ENCODE results near the gene YIPF3. TPM values are rescaled to one million over a fixed set of nuclear protein-coding genes. Genes with fewer than 3 reads are reported as not detected.
"Not testable (repeated sequence)": the region's sequence is repeated elsewhere in the genome, so short reads cannot be mapped to it uniquely, and the experiment has no call there.

The YIPF3 gene
- total RNA-seq (2014; rRNA removed) (89.7 and 93.9 TPM in 2 replicates), Bru-seq, nascent RNA (percentile 93 among the genes with signal in this experiment), BruChase-seq, experiment 1, labeled RNA remaining after a 6-hour chase (percentile 93 among the genes with signal in this experiment), BruChase-seq, experiment 2, labeled RNA remaining after a 2-hour chase (percentile 94 among the genes with signal in this experiment)
- long read RNA-seq, transcript YIPF3-202 (9 exons, 1,576 nt): major isoform, 230 of 288 reads
- long read RNA-seq, transcript YIPF3-211 (3 exons, 652 nt): minor isoform, 5 of 288 reads
- long read RNA-seq, partial matches to known transcripts: 16 of 288 reads
- long read RNA-seq, other reads (novel, unspliced or antisense): 34 of 288 reads

DNA sequence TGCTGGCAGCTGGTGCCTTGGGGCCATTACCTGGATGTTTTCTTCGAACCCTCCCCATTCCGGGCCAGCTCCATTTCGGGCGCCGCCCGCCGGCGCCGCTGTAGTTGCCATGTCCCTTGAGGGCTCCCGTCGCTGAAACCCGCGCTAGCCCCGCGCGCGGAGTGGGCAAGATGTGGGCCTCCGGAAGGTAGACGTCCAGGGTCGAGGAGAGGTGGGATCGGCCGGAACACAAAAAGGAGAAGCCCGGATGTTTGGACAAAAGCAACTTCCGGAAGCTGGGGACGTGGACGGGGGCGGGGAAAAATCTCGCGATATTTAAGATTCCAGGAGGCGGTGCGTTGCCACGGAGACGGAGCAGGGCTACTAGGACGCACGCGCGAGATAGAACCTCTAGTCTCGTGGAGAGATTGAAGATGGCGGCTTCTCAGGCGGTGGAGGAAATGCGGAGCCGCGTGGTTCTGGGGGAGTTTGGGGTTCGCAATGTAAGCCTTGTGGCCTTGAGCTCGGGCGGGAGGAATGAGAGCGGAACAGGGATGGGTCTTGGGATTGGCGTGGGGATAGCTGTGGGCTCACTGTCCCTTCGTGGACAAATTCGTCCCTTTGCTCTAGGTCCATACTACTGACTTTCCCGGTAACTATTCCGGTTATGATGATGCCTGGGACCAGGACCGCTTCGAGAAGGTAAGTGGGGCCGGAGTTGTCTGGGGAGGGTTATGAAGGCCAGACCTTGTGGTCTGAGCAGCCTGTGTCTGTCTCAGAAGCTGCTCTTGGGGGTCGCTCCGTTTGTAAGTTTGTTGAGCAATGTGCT lies at the start of gene YIPF3, which contains the start of gene POLR1C:
TSS of gene YIPF3 (minus strand) at position 230 of the 808 bp plus-strand sequence. CDS start at position 111, 119 bp downstream.
TSS of gene POLR1C (plus strand) at position 393 of the 808 bp plus-strand sequence. CDS start at position 414, 21 bp downstream.
- H3F3A ChIP-seq (ENCODE audit: low read length, unreplicated experiment): no peaks in the 10 kb centered on the region
- H3K27ac ChIP-seq (ENCODE audit: low read length): peak within 1 kb of the TSS; percentile 51
- no peaks in the 10 kb centered on the region for H3K27me3 ChIP-seq (ENCODE audit: low read length)
- no peaks in the 10 kb centered on the region for H3K9me3 ChIP-seq (ENCODE audit: low read length)
- ChIA-PET CTCF (interaction anchor here (0.6 kb wide), 1 partner anchor 147 kb away, joined by 3 read pairs; the partner anchor contains the start of gene ZNF318), POLR2A (ENCODE audit: unreplicated experiment) (no interaction called here)
- peaks cover 22% of the 10 kb centered on the region for H4K20me1 ChIP-seq (ENCODE audit: low read length)
- H2AFZ ChIP-seq (ENCODE audit: low read length): peak within 1 kb of the TSS; percentile 74
- DNase-seq: peak; percentile 99
- peaks cover 40% of the 10 kb centered on the region for H3K36me3 ChIP-seq (ENCODE audit: low read depth, low read length)
- H3K4me2 ChIP-seq (ENCODE audit: low read length): peak within 1 kb of the TSS; percentile 91
- BruUV-seq (replicated peaks): TSS peak; percentile 73
- peak within 1 kb of the TSS; percentile 98 for H3K4me3 ChIP-seq (ENCODE audit: low read length)
- no peaks in the 10 kb centered on the region for H3K9me2 ChIP-seq (replicated peaks; ENCODE audit: low read length)
- ATAC-seq: peak; percentile 90
- intact Hi-C loops (cut with micrococcal nuclease): no loop called here
- TF ChIP-seq EZH2phosphoT487 (IDR thresholded peaks at IDR 0.05; ENCODE audit: borderline replicate concordance, low read length) (no peak), EZH2 (IDR thresholded peaks at IDR 0.05; ENCODE audit: low read length, unreplicated experiment) (no peak)
- TF ChIP-seq, protein P1, sequence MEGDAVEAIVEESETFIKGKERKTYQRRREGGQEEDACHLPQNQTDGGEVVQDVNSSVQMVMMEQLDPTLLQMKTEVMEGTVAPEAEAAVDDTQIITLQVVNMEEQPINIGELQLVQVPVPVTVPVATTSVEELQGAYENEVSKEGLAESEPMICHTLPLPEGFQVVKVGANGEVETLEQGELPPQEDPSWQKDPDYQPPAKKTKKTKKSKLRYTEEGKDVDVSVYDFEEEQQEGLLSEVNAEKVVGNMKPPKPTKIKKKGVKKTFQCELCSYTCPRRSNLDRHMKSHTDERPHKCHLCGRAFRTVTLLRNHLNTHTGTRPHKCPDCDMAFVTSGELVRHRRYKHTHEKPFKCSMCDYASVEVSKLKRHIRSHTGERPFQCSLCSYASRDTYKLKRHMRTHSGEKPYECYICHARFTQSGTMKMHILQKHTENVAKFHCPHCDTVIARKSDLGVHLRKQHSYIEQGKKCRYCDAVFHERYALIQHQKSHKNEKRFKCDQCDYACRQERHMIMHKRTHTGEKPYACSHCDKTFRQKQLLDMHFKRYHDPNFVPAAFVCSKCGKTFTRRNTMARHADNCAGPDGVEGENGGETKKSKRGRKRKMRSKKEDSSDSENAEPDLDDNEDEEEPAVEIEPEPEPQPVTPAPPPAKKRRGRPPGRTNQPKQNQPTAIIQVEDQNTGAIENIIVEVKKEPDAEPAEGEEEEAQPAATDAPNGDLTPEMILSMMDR (conservative IDR thresholded peaks at IDR 0.05; ENCODE audit: low read depth, low read length): no peak
- H3K79me2 ChIP-seq (ENCODE audit: low read length): peaks cover 59% of the 10 kb centered on the region
- peak within 1 kb of the TSS; percentile 99 for H3K9ac ChIP-seq (ENCODE audit: low read length)
- peaks cover 16% of the 10 kb centered on the region for H3K4me1 ChIP-seq (ENCODE audit: insufficient read depth, low read length)

DNA sequence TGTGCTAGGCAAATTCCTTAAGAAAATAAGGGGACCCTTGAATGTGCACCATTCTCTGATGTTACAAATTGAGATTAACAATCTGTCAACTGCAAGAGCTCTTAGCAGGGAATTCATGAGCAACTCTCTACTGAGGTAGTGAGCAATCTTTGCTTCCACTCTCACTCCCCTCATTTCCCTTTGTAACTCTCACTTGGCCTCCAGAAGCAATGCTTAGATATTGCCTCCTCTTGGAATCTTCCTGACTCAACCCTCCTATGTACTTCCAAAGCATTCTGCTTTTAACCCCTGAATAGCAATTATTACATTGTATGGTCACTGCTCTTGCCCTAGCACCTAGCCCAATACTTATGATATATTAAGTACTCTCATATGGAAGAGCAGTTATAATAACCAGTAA lies 42.6 kb upstream of the YIPF3 start:
- CTCF ChIA-PET: no interaction called here
- no peak overlapping the region for H3K4me3 ChIP-seq (ENCODE audit: low read length)
- no peak for ATAC-seq
- no peaks in the 10 kb centered on the region for H3K9me3 ChIP-seq (ENCODE audit: low read length)
- DNase-seq: no peak
- no TSS peak for BruUV-seq (replicated peaks)
- TF ChIP-seq, protein P1 (conservative IDR thresholded peaks at IDR 0.05; ENCODE audit: low read depth, low read length): no peak
- TF ChIP-seq EZH2 (IDR thresholded peaks at IDR 0.05; ENCODE audit: low read length, unreplicated experiment) (no peak), EZH2phosphoT487 (IDR thresholded peaks at IDR 0.05; ENCODE audit: borderline replicate concordance, low read length) (no peak)
- H3K4me2 ChIP-seq (ENCODE audit: low read length): no peak overlapping the region
- H3K4me1 ChIP-seq (ENCODE audit: insufficient read depth, low read length): no peaks in the 10 kb centered on the region
- no peaks in the 10 kb centered on the region for H3K27me3 ChIP-seq (ENCODE audit: low read length)
- no peak overlapping the region for H3K27ac ChIP-seq (ENCODE audit: low read length)
- H4K20me1 ChIP-seq (ENCODE audit: low read length): no peaks in the 10 kb centered on the region
- H3K36me3 ChIP-seq (ENCODE audit: low read depth, low read length): peaks cover 59% of the 10 kb centered on the region
- H3F3A ChIP-seq (ENCODE audit: low read length, unreplicated experiment): no peaks in the 10 kb centered on the region
- no peak overlapping the region for H2AFZ ChIP-seq (ENCODE audit: low read length)
- H3K9me2 ChIP-seq (replicated peaks; ENCODE audit: low read length): no peaks in the 10 kb centered on the region
- intact Hi-C loops (cut with micrococcal nuclease): no loop called here
- H3K9ac ChIP-seq (ENCODE audit: low read length): no peak overlapping the region
- H3K79me2 ChIP-seq (ENCODE audit: low read length): no peaks in the 10 kb centered on the region
- POLR2A ChIA-PET (ENCODE audit: unreplicated experiment): no interaction called here

DNA sequence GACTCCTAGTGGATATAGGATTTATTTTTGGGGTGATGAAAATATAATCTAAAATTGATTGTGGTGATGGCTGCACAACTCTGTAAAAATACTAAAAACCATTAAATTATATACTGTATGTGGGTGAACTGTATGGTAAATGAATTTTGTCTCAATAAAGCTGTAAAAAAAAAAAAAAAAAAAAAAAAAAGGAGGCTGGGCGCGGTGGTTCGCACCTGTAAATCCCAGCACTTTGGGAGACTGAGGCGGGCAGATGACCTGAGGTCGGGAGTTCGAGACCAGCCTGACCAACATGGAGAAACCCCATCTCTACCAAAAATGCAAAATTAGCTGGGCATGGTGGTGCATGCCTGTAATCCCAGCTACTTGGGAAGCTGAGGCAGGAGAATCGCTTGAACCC lies 40.9 kb upstream of the YIPF3 start:
- H3K4me2 ChIP-seq (ENCODE audit: low read length); H3K27ac ChIP-seq (ENCODE audit: low read length); ATAC-seq; H3K4me1 ChIP-seq (ENCODE audit: insufficient read depth, low read length); CTCF ChIA-PET; H3K9me2 ChIP-seq (replicated peaks; ENCODE audit: low read length); DNase-seq; H3F3A ChIP-seq (ENCODE audit: low read length, unreplicated experiment); H3K4me3 ChIP-seq (ENCODE audit: low read length); H3K79me2 ChIP-seq (ENCODE audit: low read length); intact Hi-C loops (cut with micrococcal nuclease); H3K27me3 ChIP-seq (ENCODE audit: low read length); H4K20me1 ChIP-seq (ENCODE audit: low read length); H3K9me3 ChIP-seq (ENCODE audit: low read length); H3K9ac ChIP-seq (ENCODE audit: low read length); BruUV-seq (replicated peaks); H2AFZ ChIP-seq (ENCODE audit: low read length); POLR2A ChIA-PET (ENCODE audit: unreplicated experiment): not testable (repeated sequence)
- H3K36me3 ChIP-seq (ENCODE audit: low read depth, low read length): peaks cover 59% of the 10 kb centered on the region

Data from PC-3 (cell line).